GM19023 (cell line): ENCODE measurements around the gene GPHB5.

Experiments
- ATAC-seq: cut with Tn5 transposase; IDR thresholded peaks from one replicate; pipeline ENCODE4 v1.9.1; 2021; ENCODE audit warnings: mild to moderate bottlenecking, moderate library complexity; ENCODE audit not compliant: unreplicated experiment

The GPHB5 gene

GRCh38 chr14:63267171-63267570 lies 51.6 kb downstream of the GPHB5 start:
- ATAC-seq: no peak

- no peak for ATAC-seq
These were observed 52.6 kb downstream of the GPHB5 start for GRCh38 chr14:63266106-63266505.
